Iris pigment epithelial cell (primary cell): Measurements from ENCODE around the gene HSD17B2.

Experiments used
- DNase-seq: peaks from one replicate; pipeline ENCODE4 v3.0.0-alpha.2; 2011; ENCODE audit warnings: low read depth

The HSD17B2 gene

GRCh38 chr16:82019535-82019934, 15.5 kb upstream of the HSD17B2 start:
- DNase-seq = no peak

GRCh38 chr16:82020051-82020450, 15.0 kb upstream of the HSD17B2 start:
- DNase-seq = no peak

- no peak for DNase-seq
These were observed 11.8 kb upstream of the HSD17B2 start for GRCh38 chr16:82023206-82023605.

- DNase-seq = no peak
These were observed 10.7 kb upstream of the HSD17B2 start for GRCh38 chr16:82024316-82024715.

- DNase-seq = no peak
These were observed 10.2 kb upstream of the HSD17B2 start for GRCh38 chr16:82024883-82025282.

GRCh38 chr16:82027629-82028064, 7.4 kb upstream of the HSD17B2 start:
- no peak for DNase-seq

- DNase-seq = peak; percentile 66
These were observed 3.7 kb upstream of the HSD17B2 start for GRCh38 chr16:82031116-82032084.

GRCh38 chr16:82033006-82033405, 2.0 kb upstream of the HSD17B2 start:
- DNase-seq = no peak

- no peak for DNase-seq
These were observed 1.3 kb upstream of the HSD17B2 start for GRCh38 chr16:82033683-82034300.

GRCh38 chr16:82037251-82037650, 2.2 kb downstream of the HSD17B2 start:
- no peak for DNase-seq

GRCh38 chr16:82037666-82038065, 2.6 kb downstream of the HSD17B2 start:
- DNase-seq = no peak

GRCh38 chr16:82040296-82040695, 5.2 kb downstream of the HSD17B2 start:
- DNase-seq = no peak

- DNase-seq = no peak
These were observed 6.5 kb downstream of the HSD17B2 start for GRCh38 chr16:82041542-82041941.

- no peak for DNase-seq
These were observed 7.1 kb downstream of the HSD17B2 start for GRCh38 chr16:82042144-82042543.

GRCh38 chr16:82042846-82043245, 7.8 kb downstream of the HSD17B2 start:
- DNase-seq = peak; percentile 2

GRCh38 chr16:82043680-82044584, 8.9 kb downstream of the HSD17B2 start:
- DNase-seq = peak; percentile 85

GRCh38 chr16:82044585-82044911, 9.5 kb downstream of the HSD17B2 start:
- DNase-seq = no peak

GRCh38 chr16:82045465-82045864, 10.4 kb downstream of the HSD17B2 start:
- no peak for DNase-seq

- no peak for DNase-seq
These were observed 11.5 kb downstream of the HSD17B2 start for GRCh38 chr16:82046541-82046940.

GRCh38 chr16:82046941-82047340, 11.9 kb downstream of the HSD17B2 start:
- DNase-seq = no peak

- no peak for DNase-seq
These were observed 12.3 kb downstream of the HSD17B2 start for GRCh38 chr16:82047374-82047773.

- no peak for DNase-seq
These were observed 12.7 kb downstream of the HSD17B2 start for GRCh38 chr16:82047787-82048186.
